ENCODE data around the gene MFSD11. TPM values are rescaled to one million over a fixed set of nuclear protein-coding genes. Genes with fewer than 3 reads are reported as not detected.

Gene MFSD11
- total and polyA plus RNA-seq, 10 donors = 6.9 to 45.4 (median 31.7) TPM

GRCh38 chr17:76824093-76824492, 86.2 kb downstream of the MFSD11 start:
- 67 to 80% (median 74%) methylated on average over 12 of the region's 12 CpGs for WGBS, 5 donors
- Histone ChIP-seq H3K27ac (no peak overlapping the region), H3K4me1 (peaks cover 0 to 21% (median 6%) of the 10 kb centered on the region in 6 donors), H3K36me3 (no peaks in the 10 kb centered on the region), H3K9me3 (no peaks in the 10 kb centered on the region), H3K4me3 (no peak overlapping the region), H3K27me3 (replicated peaks in 1 of 7) (no peaks in the 10 kb centered on the region)
- no peak for DNase-seq
- intact Hi-C loops (cut with DNase I; ENCODE audit: low total_unique reads) = no loop called here
- TF ChIP-seq CTCF (IDR thresholded peaks at IDR 0.05 in 8 of 11, conservative IDR thresholded peaks at IDR 0.05 in 3 of 11) (no peak), POLR2A (IDR thresholded peaks at IDR 0.05) (no peak), POLR2AphosphoS5 (IDR thresholded peaks at IDR 0.05) (no peak)

GRCh38 chr17:76826330-76827068, 88.6 kb downstream of the MFSD11 start:
- intact Hi-C loops (cut with DNase I; ENCODE audit: low total_unique reads) = no loop called here
- Histone ChIP-seq H3K36me3 (no peaks in the 10 kb centered on the region), H3K27me3 (replicated peaks in 1 of 7) (no peaks in the 10 kb centered on the region), H3K27ac (peak overlapping the region in 1 of 8 donors; percentile 37), H3K9me3 (no peaks in the 10 kb centered on the region), H3K4me1 (peaks cover 0 to 20% (median 6%) of the 10 kb centered on the region in 6 donors), H3K4me3 (no peak overlapping the region)
- TF ChIP-seq POLR2A (IDR thresholded peaks at IDR 0.05) = no peak
- TF ChIP-seq CTCF (IDR thresholded peaks at IDR 0.05 in 8 of 11, conservative IDR thresholded peaks at IDR 0.05 in 3 of 11) = no peak
- TF ChIP-seq POLR2AphosphoS5 (IDR thresholded peaks at IDR 0.05) = peak in 1 of 3 donors; percentile 26
- no peak for DNase-seq
- WGBS, 5 donors = 48 to 61% (median 57%) methylated on average over 20 to 24 of the region's 24 CpGs

- Histone ChIP-seq H3K27ac (no peak overlapping the region), H3K27me3 (replicated peaks in 1 of 7) (no peaks in the 10 kb centered on the region), H3K9me3 (no peaks in the 10 kb centered on the region), H3K4me1 (peaks cover 0 to 20% (median 6%) of the 10 kb centered on the region in 6 donors), H3K36me3 (no peaks in the 10 kb centered on the region), H3K4me3 (no peak overlapping the region)
- intact Hi-C loops (cut with DNase I; ENCODE audit: low total_unique reads) = no loop called here
- DNase-seq = no peak
- 84 to 92% (median 91%) methylated on average over 12 to 14 of the region's 14 CpGs for WGBS, 5 donors
- TF ChIP-seq POLR2AphosphoS5 (IDR thresholded peaks at IDR 0.05) = no peak
- TF ChIP-seq CTCF (IDR thresholded peaks at IDR 0.05 in 8 of 11, conservative IDR thresholded peaks at IDR 0.05 in 3 of 11) = no peak
- no peak for TF ChIP-seq POLR2A (IDR thresholded peaks at IDR 0.05)
These were observed 89.8 kb downstream of the MFSD11 start for GRCh38 chr17:76827736-76828135.

Small RNAs within 50 kb of the gene (microRNA-seq; reads per million reads assigned to microRNA genes)
- gene MIR636 = 0.57 to 1.1 (median 0.72) reads per million in 3 donors

Small RNAs within 50 kb of the gene (small RNA-seq; reads per million reads assigned to genes)
- gene AC005837.3 (0 to 0.08 (median 0) reads per million in 4 donors), gene RF02271 (0 reads per million in 4 donors), gene RNU6-97P (0 reads per million in 4 donors), gene RNY4P36 (0 to 0.29 (median 0.18) reads per million in 4 donors)

Other genes starting within 250 kb of the MFSD11 start
- gene RHBDF2, start 236.7 kb upstream of the MFSD11 start, total RNA-seq = 100 to 1,000 TPM in 4 of 7 donors, 10 to 100 TPM in 3; 95.1 to 147 (median 114) TPM
- 10 to 100 TPM; 31.4 to 72.7 (median 53.3) TPM for gene RHBDF2, start 236.7 kb upstream of the MFSD11 start, polyA plus RNA-seq
- gene CYGB, start 200.4 kb upstream of the MFSD11 start, total RNA-seq = 10 to 100 TPM in 3 of 7 donors, 1 to 10 TPM in 4; 5.0 to 21.0 (median 9.9) TPM
- 1 to 10 TPM; 3.5 to 5.8 (median 5.5) TPM for gene CYGB, start 200.4 kb upstream of the MFSD11 start, polyA plus RNA-seq
- 10 to 100 TPM in 2 of 7 donors, 1 to 10 TPM in 5; 3.5 to 18.8 (median 9.2) TPM for gene PRCD, start 198.1 kb upstream of the MFSD11 start, total RNA-seq
- 10 to 100 TPM; 28.9 to 54.1 (median 29.6) TPM for gene PRCD, start 198.1 kb upstream of the MFSD11 start, polyA plus RNA-seq
- 10 to 100 TPM in 3 of 7 donors, 1 to 10 TPM in 4; 8.1 to 15.7 (median 9.8) TPM for gene ST6GALNAC2, start 152.3 kb upstream of the MFSD11 start, total RNA-seq
- 1 to 10 TPM; 1.1 to 4.8 (median 1.3) TPM for gene ST6GALNAC2, start 152.3 kb upstream of the MFSD11 start, polyA plus RNA-seq
- gene ST6GALNAC1, start 94.4 kb upstream of the MFSD11 start, total RNA-seq = 10 to 100 TPM in 6 of 7 donors, 1 to 10 TPM in 1; 6.1 to 25.3 (median 13.5) TPM
- gene ST6GALNAC1, start 94.4 kb upstream of the MFSD11 start, polyA plus RNA-seq = 10 to 100 TPM in 1 of 3 donors, 1 to 10 TPM in 2; 2.3 to 13.2 (median 4.8) TPM
- 100 to 1,000 TPM in 6 of 7 donors, 10 to 100 TPM in 1; 89.4 to 172 (median 121) TPM for gene MXRA7, start 27.2 kb upstream of the MFSD11 start, total RNA-seq
- gene MXRA7, start 27.2 kb upstream of the MFSD11 start, polyA plus RNA-seq = 10 to 100 TPM; 37.8 to 66.2 (median 48.7) TPM
- 10 to 100 TPM; 21.2 to 54.3 (median 38.6) TPM for gene JMJD6, start 11.5 kb upstream of the MFSD11 start, total RNA-seq
- gene JMJD6, start 11.5 kb upstream of the MFSD11 start, polyA plus RNA-seq = 10 to 100 TPM; 21.4 to 37.3 (median 32.7) TPM
- gene METTL23, start 11.3 kb upstream of the MFSD11 start, total RNA-seq = 10 to 100 TPM; 35.8 to 53.4 (median 49.1) TPM
- gene METTL23, start 11.3 kb upstream of the MFSD11 start, polyA plus RNA-seq = 10 to 100 TPM; 54.7 to 72.7 (median 57.0) TPM
- 100 to 1,000 TPM; 181 to 239 (median 202) TPM for gene SRSF2, start 788 bp upstream of the MFSD11 start, total RNA-seq
- 100 to 1,000 TPM; 159 to 189 (median 161) TPM for gene SRSF2, start 788 bp upstream of the MFSD11 start, polyA plus RNA-seq
- gene MGAT5B, start 130.3 kb downstream of the MFSD11 start, total RNA-seq = 1 to 10 TPM in 4 of 7 donors, under 1 TPM in 3; 0.26 to 2.0 (median 1.1) TPM
- gene MGAT5B, start 130.3 kb downstream of the MFSD11 start, polyA plus RNA-seq = under 1 TPM; 0.02 to 0.58 (median 0.52) TPM

Data from spleen (tissue), 11 donors.